IMR-90 (cell line): Measurements from ENCODE around the gene CTBP1. TPM values are rescaled to one million over a fixed set of nuclear protein-coding genes. Genes with fewer than 3 reads are reported as not detected.
A peak's percentile ranks its signal among the peaks of the same experiment; 100 is the strongest.

Experiments used
- ATAC-seq: fragments of 200-7000 bp; cut with Tn5 transposase; 2 replicates; pipeline ENCODE4 v1.9.1; 2020; ENCODE audit warnings: low read depth, mild to moderate bottlenecking, moderate library complexity
- BruUV-seq: library from RNA; stranded (reverse); fragments of 400-500 nt; replicated peaks from 2 replicates; lab custom pipeline; 2021; lab: Mats Ljungman, UMichigan
- CTCF ChIA-PET: fragments of 300-600 bp; formaldehyde crosslinking; extraction: SDS; loops from one replicate; lab custom pipeline; 2021; ENCODE audit warnings: antibody characterized with exemption; lab: Yijun Ruan, JAX
- POLR2A ChIA-PET: fragments of 300-600 bp; sonication (Branson Sonifier 250); formaldehyde crosslinking; loops from one replicate; lab custom pipeline; 2022; ENCODE audit warnings: antibody characterized with exemption; ENCODE audit not compliant: unreplicated experiment; lab: Charles Lee
- DNase-seq: peaks from one replicate; pipeline ENCODE4 v3.0.0; 2013
- H2AFZ ChIP-seq: replicated peaks from 2 replicates; pipeline ENCODE3; 2013; ENCODE audit warnings: low read length, mild to moderate bottlenecking; ENCODE audit not compliant: poor library complexity
- H2AK5ac ChIP-seq: 2 replicates; pipeline ENCODE4 v1.6.1; 2013; ENCODE audit warnings: low read depth, low read length, inconsistent platforms
- H2AK9ac ChIP-seq: replicated peaks from 2 replicates; pipeline ENCODE3; 2013; ENCODE audit warnings: mild to moderate bottlenecking, low read depth, low read length, moderate library complexity; ENCODE audit not compliant: poor library complexity
- H2BK120ac ChIP-seq: 2 replicates; pipeline ENCODE4 v1.6.1; 2013; ENCODE audit warnings: low read depth, low read length, inconsistent platforms
- H2BK15ac ChIP-seq: 3 replicates; pipeline ENCODE4 v1.6.1; 2013; ENCODE audit warnings: low read depth, low read length, inconsistent platforms
- H2BK20ac ChIP-seq: 2 replicates; pipeline ENCODE4 v1.6.1; 2013; ENCODE audit warnings: low read depth, mild to moderate bottlenecking, inconsistent platforms, low read length, moderate library complexity
- H2BK5ac ChIP-seq: 2 replicates; pipeline ENCODE4 v1.6.1; 2013; ENCODE audit warnings: mild to moderate bottlenecking, low read depth, low read length, inconsistent platforms; ENCODE audit not compliant: poor library complexity, severe bottlenecking
- H3K14ac ChIP-seq: replicated peaks from 2 replicates; pipeline ENCODE4 v1.6.1; 2013; ENCODE audit warnings: low read depth, low read length, inconsistent platforms
- H3K18ac ChIP-seq: 2 replicates; pipeline ENCODE4 v1.6.1; 2013; ENCODE audit warnings: low read depth, low read length, control low read depth
- H3K23ac ChIP-seq: 2 replicates; pipeline ENCODE4 v1.6.1; 2013; ENCODE audit warnings: low read depth, low read length, inconsistent platforms
- H3K27ac ChIP-seq: 2 replicates; pipeline ENCODE4 v1.5.1; 2013; ENCODE audit warnings: mild to moderate bottlenecking, control low read depth, low read length; ENCODE audit not compliant: insufficient read depth
- H3K27me3 ChIP-seq: 2 replicates; pipeline ENCODE4 v1.6.1; 2013; ENCODE audit warnings: low read length; ENCODE audit not compliant: control insufficient read depth, insufficient read depth
- H3K36me3 ChIP-seq: 2 replicates; pipeline ENCODE4 v1.6.1; 2013; ENCODE audit warnings: low read length, mixed read lengths; ENCODE audit not compliant: control insufficient read depth, insufficient read depth
- H3K4ac ChIP-seq: 2 replicates; pipeline ENCODE4 v1.6.1; 2013; ENCODE audit warnings: low read depth, low read length, inconsistent platforms
- H3K4me1 ChIP-seq: 2 replicates; pipeline ENCODE4 v1.6.1; 2013; ENCODE audit warnings: low read length, mixed read lengths; ENCODE audit not compliant: control insufficient read depth, insufficient read depth
- H3K4me2 ChIP-seq: 2 replicates; pipeline ENCODE4 v1.6.1; 2013; ENCODE audit warnings: low read depth, mild to moderate bottlenecking, control low read depth, low read length, moderate library complexity
- H3K4me3 ChIP-seq: 2 replicates; pipeline ENCODE4 v1.5.1; 2013; ENCODE audit warnings: low read depth, mild to moderate bottlenecking, control low read depth, low read length, moderate library complexity; ENCODE audit not compliant: insufficient read depth
- H3K56ac ChIP-seq: 2 replicates; pipeline ENCODE4 v1.6.1; 2013; ENCODE audit warnings: low read length, inconsistent platforms; ENCODE audit not compliant: insufficient read depth; ENCODE audit errors: extremely low read depth
- H3K79me1 ChIP-seq, 2 experiments: 2 replicates each; pipeline ENCODE4 v1.6.1; 2013; ENCODE audit warnings: low read length in 2 of 2, inconsistent platforms in 1 of 2, low read depth in 1 of 2
- H3K9ac ChIP-seq: 2 replicates; pipeline ENCODE4 v1.6.1; 2013; ENCODE audit warnings: low read depth, low read length, control low read depth
- H3K9me1 ChIP-seq: 2 replicates; pipeline ENCODE4 v1.6.1; 2013; ENCODE audit warnings: low read length, inconsistent platforms; ENCODE audit not compliant: insufficient read depth
- H3K9me3 ChIP-seq: 2 replicates; pipeline ENCODE4 v1.6.1; 2013; ENCODE audit warnings: low read length; ENCODE audit not compliant: control insufficient read depth, insufficient read depth
- H4K20me1 ChIP-seq: 2 replicates; pipeline ENCODE4 v1.6.1; 2013; ENCODE audit warnings: low read length, inconsistent platforms; ENCODE audit not compliant: insufficient read depth
- H4K5ac ChIP-seq: 2 replicates; pipeline ENCODE4 v1.6.1; 2013; ENCODE audit warnings: mild to moderate bottlenecking, low read depth, low read length, control low read depth
- H4K8ac ChIP-seq, 2 experiments: 2 replicates each; pipeline ENCODE4 v1.6.1; 2013; ENCODE audit warnings: low read depth in 2 of 2, low read length in 2 of 2, control low read depth in 1 of 2, inconsistent platforms in 1 of 2
- H4K91ac ChIP-seq: 2 replicates; pipeline ENCODE4 v1.6.1; 2013; ENCODE audit warnings: low read depth, low read length, inconsistent platforms; ENCODE audit not compliant: insufficient read depth
- BHLHE40 ChIP-seq: fragments of 150-350 bp; IDR thresholded peaks from 2 replicates; pipeline ENCODE4 v1.6.1; 2016; ENCODE audit warnings: mild to moderate bottlenecking, low read depth, low read length
- CEBPB ChIP-seq: IDR thresholded peaks from 2 replicates; pipeline ENCODE4 v1.6.1; 2012; ENCODE audit warnings: low read depth, low read length, improper control_type of control experiment
- CHD1 ChIP-seq: IDR thresholded peaks from 2 replicates; pipeline ENCODE4 v1.6.1; 2012; ENCODE audit warnings: low read depth, low read length, improper control_type of control experiment
- CTCF ChIP-seq: conservative IDR thresholded peaks from 2 replicates; pipeline ENCODE4 v1.5.1; 2012; ENCODE audit warnings: mild to moderate bottlenecking, low read depth, low read length, improper control_type of control experiment
- ELK1 ChIP-seq: fragments of 150-350 bp; IDR thresholded peaks from 2 replicates; pipeline ENCODE4 v1.6.1; 2016; ENCODE audit warnings: low read depth, mild to moderate bottlenecking, low read length, moderate library complexity, borderline replicate concordance
- FOS ChIP-seq: fragments of 150-350 bp; IDR thresholded peaks from 2 replicates; pipeline ENCODE4 v1.6.1; 2016; ENCODE audit warnings: low read depth, low read length
- MAFK ChIP-seq: IDR thresholded peaks from 2 replicates; pipeline ENCODE4 v1.6.1; 2012; ENCODE audit warnings: low read depth, low read length, improper control_type of control experiment
- MAZ ChIP-seq: IDR thresholded peaks from 2 replicates; pipeline ENCODE4 v1.6.1; 2012; ENCODE audit warnings: low read depth, mild to moderate bottlenecking, low read length, improper control_type of control experiment, moderate library complexity, borderline replicate concordance
- MXI1 ChIP-seq: IDR thresholded peaks from 2 replicates; pipeline ENCODE4 v1.6.1; 2012; ENCODE audit warnings: low read depth, mild to moderate bottlenecking, low read length, moderate library complexity, borderline replicate concordance
- NFE2L2 ChIP-seq: fragments of 150-350 bp; IDR thresholded peaks from 2 replicates; pipeline ENCODE4 v1.6.1; 2016; ENCODE audit warnings: low read depth, mild to moderate bottlenecking, low read length
- POLR2A ChIP-seq: IDR thresholded peaks from 2 replicates; pipeline ENCODE4 v1.6.1; 2012; ENCODE audit warnings: mild to moderate bottlenecking, low read depth, low read length
- RAD21 ChIP-seq: IDR thresholded peaks from 2 replicates; pipeline ENCODE4 v1.6.1; 2012; ENCODE audit warnings: low read length, improper control_type of control experiment
- RFX5 ChIP-seq: IDR thresholded peaks from 2 replicates; pipeline ENCODE4 v1.8.0; 2012; ENCODE audit warnings: low read depth, mild to moderate bottlenecking, low read length, moderate library complexity
- SMC3 ChIP-seq: fragments of 150-350 bp; IDR thresholded peaks from 2 replicates; pipeline ENCODE4 v1.6.1; 2016; ENCODE audit warnings: low read depth, mild to moderate bottlenecking, antibody characterized with exemption, low read length, moderate library complexity
- WGBS, 2 experiments: methylation state at CpG; one replicate each; pipeline versions ENCODE4 v1.1.5 to v1.1.7; 2013; ENCODE audit warnings: missing lambda C conversion rate in 2 of 2; ENCODE audit not compliant: insufficient read length in 1 of 2; ENCODE audit errors: extremely low coverage in 2 of 2; 5-methylcytosine and 5-hydroxymethylcytosine counted together
- dilution Hi-C: fragments of 300-500 bp; cut with HindIII; formaldehyde crosslinking; loops from one replicate; pipeline ENCODE4 v1.14.3; 2018; ENCODE audit warnings: low sequenced_read_pairs; ENCODE audit not compliant: unreplicated experiment
- in situ Hi-C: fragments of 300-500 bp; cut with MboI; formaldehyde crosslinking; loops from 3 replicates; pipeline ENCODE4 v1.14.3; 2019; ENCODE audit warnings: low sequenced_read_pairs, inconsistent platforms, mixed read lengths
- intact Hi-C: fragments of 100-400 bp; cut with micrococcal nuclease; formaldehyde crosslinking; loops from 2 replicates; pipeline ENCODE4 v1.10.0; 2022
- polyA plus RNA-seq, 3 experiments: library from polyadenylated mRNA; depleted of rRNA; stranded (reverse); fragments of >200 nt; gene quantifications; 2 replicates each; pipeline ENCODE4 v1.2.3, GENCODE V29; 2012; ENCODE audit warnings: low replicate concordance in 1 of 3
- total RNA-seq: library from RNA; depleted of rRNA; stranded (reverse); fragments of >200 nt; gene quantifications from 2 replicates; pipeline ENCODE4 v1.2.3, GENCODE V29; 2012

The CTBP1 gene
- total and polyA plus RNA-seq, 2 of the 4 experiments (the other 2 are of a cell fraction): 147 to 212 TPM

GRCh38 chr4:1208266-1208961 is 40.5 kb downstream of the CTBP1 start:
- H3K4me2 ChIP-seq: no peak overlapping the region; the same call in 1 of the 2 replicates
- in situ Hi-C loops: no loop called here
- POLR2A ChIA-PET: interaction anchor here (1.3 kb wide), 1 partner anchor 12 kb away, joined by 3 read pairs; no protein-coding TSS in a partner anchor

More at GRCh38 chr4:1208266-1208961, 40.5 kb downstream of the CTBP1 start:
- Histone ChIP-seq H3K27ac (peak overlapping the region; percentile 88), H4K91ac (peak overlapping the region; percentile 90), H3K4ac (peak overlapping the region; percentile 83), H2BK15ac (peak overlapping the region; percentile 86; the same call in 2 of the 3 replicates), H2AK9ac (peak overlapping the region; percentile 29), H3K4me1 (peaks cover 38% of the 10 kb centered on the region), H3K9me3 (no peaks in the 10 kb centered on the region), H2BK20ac (peak overlapping the region; percentile 67), H4K5ac (peak overlapping the region; percentile 82), H4K8ac (peak overlapping the region; percentile 74 to 94), H3K14ac (peak overlapping the region; percentile 78), H3K4me3 (no peak overlapping the region), H3K79me1 (peaks cover 0 to 35% of the 10 kb centered on the region in 2 experiments; a peak in 3 of 4 replicates), H3K23ac (no peak overlapping the region; the same call in 1 of the 2 replicates), H2BK120ac (peak overlapping the region; percentile 80), H2AK5ac (peak overlapping the region; percentile 99), H3K18ac (peak overlapping the region; percentile 74; the same call in 1 of the 2 replicates), H3K27me3 (no peaks in the 10 kb centered on the region), H2AFZ (peak overlapping the region; percentile 77), H3K9me1 (peaks cover 15% of the 10 kb centered on the region), H3K9ac (peak overlapping the region; percentile 29), H3K56ac (no peak overlapping the region), H2BK5ac (peak overlapping the region; percentile 56), H4K20me1 (no peaks in the 10 kb centered on the region), H3K36me3 (peaks cover 26% of the 10 kb centered on the region)
- ATAC-seq (peak; percentile 3), DNase-seq (no peak)
- WGBS, 2 experiments: 79% methylated on average over 27 of the region's 37 CpGs; no CpG with 5 or more reads in 1 of the 2 experiments
- no TSS peak for BruUV-seq
- intact Hi-C loops (loop anchor here (2.0 kb wide), 1 partner anchor 36 kb away; the partner anchor contains the start of gene SPON2), dilution Hi-C loops (no loop called here)
- CTCF ChIA-PET: interaction anchor here (1.6 kb wide), 1 partner anchor 35 kb away, joined by 3 read pairs; no protein-coding TSS in a partner anchor
- no peak for TF ChIP-seq SMC3
- TF ChIP-seq NFE2L2: no peak
- TF ChIP-seq MAFK: no peak
- no peak for TF ChIP-seq CTCF
- TF ChIP-seq RAD21: no peak
- TF ChIP-seq BHLHE40: no peak
- TF ChIP-seq POLR2A: no peak
- TF ChIP-seq RFX5: no peak
- no peak for TF ChIP-seq MXI1
- no peak for TF ChIP-seq FOS
- no peak for TF ChIP-seq ELK1
- no peak for TF ChIP-seq CEBPB
- no peak for TF ChIP-seq MAZ
- no peak for TF ChIP-seq CHD1
